Measurements from ENCODE around the gene ABITRAM. TPM values are rescaled to one million over a fixed set of nuclear protein-coding genes. Genes with fewer than 3 reads are reported as not detected.

Gene ABITRAM
- total and polyA plus RNA-seq, 2 experiments from 2014 or later, result 10.1 to 11.5 TPM

GRCh38 chr9:108961151-108961550 lies 27.0 kb downstream of the ABITRAM start (continued):
- TF ChIP-seq ZNF462 (CRISPR knock-in tag; IDR thresholded peaks at IDR 0.05) (no peak), ZNF331 (CRISPR knock-in tag; IDR thresholded peaks at IDR 0.05; ENCODE audit: low read depth) (no peak), EZH2phosphoT487 (IDR thresholded peaks at IDR 0.05; ENCODE audit: unreplicated experiment) (no peak)

- DNase-seq (ENCODE audit: low spot score), result no peak
- Mint-ChIP-seq H3K4me3 (no peak overlapping the region), H3K9me3 (no peaks in the 10 kb centered on the region), H3K4me1 (no peaks in the 10 kb centered on the region), H3K27me3 (ENCODE audit: insufficient read depth, low read depth, poor library complexity) (no peaks in the 10 kb centered on the region), H3K27ac (no peak overlapping the region), H3K36me3 (ENCODE audit: low read depth) (peaks cover 4% of the 10 kb centered on the region; the same call in 2 of the 3 replicates)
- Histone ChIP-seq H3K27me3 (ENCODE audit: insufficient read depth) (no peaks in the 10 kb centered on the region), H4K20me1 (replicated peaks; ENCODE audit: insufficient read depth) (peaks cover 20% of the 10 kb centered on the region), H2AFZ (no peak overlapping the region), H3K4me2 (no peak overlapping the region), H3F3A (replicated peaks; ENCODE audit: low read depth) (no peaks in the 10 kb centered on the region), H3K4me1 (ENCODE audit: insufficient read depth) (no peaks in the 10 kb centered on the region), H3K4me3 (no peak overlapping the region), H3K79me2 (replicated peaks; ENCODE audit: insufficient read depth) (no peaks in the 10 kb centered on the region), H3K27ac (ENCODE audit: low read depth) (no peak overlapping the region), H3K36me3 (ENCODE audit: insufficient read depth) (peaks cover 3% of the 10 kb centered on the region; the same call in 1 of the 2 replicates), H3K9me2 (ENCODE audit: insufficient read depth) (no peaks in the 10 kb centered on the region)
- ATAC-seq, result no peak
- TF ChIP-seq ETS1 (IDR thresholded peaks at IDR 0.05) (no peak), CTCF (conservative IDR thresholded peaks at IDR 0.05; ENCODE audit: low read depth in 2 of 2) (no peak), EZH2phosphoT487 (IDR thresholded peaks at IDR 0.05; ENCODE audit: unreplicated experiment) (no peak), STAT1 (IDR thresholded peaks at IDR 0.05; ENCODE audit: unreplicated experiment) (no peak), JUNB (IDR thresholded peaks at IDR 0.05; ENCODE audit: unreplicated experiment) (no peak), EZH2 (IDR thresholded peaks at IDR 0.05; ENCODE audit: low read depth, unreplicated experiment) (no peak), ZNF331 (CRISPR knock-in tag; IDR thresholded peaks at IDR 0.05; ENCODE audit: low read depth) (no peak), REST (IDR thresholded peaks at IDR 0.05; ENCODE audit: unreplicated experiment) (no peak), NANOG (IDR thresholded peaks at IDR 0.05; ENCODE audit: borderline replicate concordance) (no peak), CREB1 (CRISPR knock-in tag; IDR thresholded peaks at IDR 0.05; ENCODE audit: low read depth) (no peak)
Measured at GRCh38 chr9:108963459-108964143, 29.4 kb downstream of the ABITRAM start.
